BJ (cell line): ENCODE results near the gene TBXAS1. TPM values are rescaled to one million over a fixed set of nuclear protein-coding genes. Genes with fewer than 3 reads are reported as not detected.

Experiments
- CTCF ChIA-PET: fragments of 350-600 bp; formaldehyde crosslinking; extraction: SDS; loops from one replicate; lab custom pipeline; 2021; ENCODE audit warnings: antibody characterized with exemption, inconsistent platforms; lab: Yijun Ruan, JAX
- POLR2A ChIA-PET: fragments of 300-600 bp; sonication (Branson Sonifier 250); formaldehyde crosslinking; extraction: SDS; loops from one replicate; lab custom pipeline; 2021; ENCODE audit warnings: antibody characterized with exemption; lab: Charles Lee
- DNase-seq: peaks from one replicate; pipeline ENCODE4 v3.0.0-alpha.2; 2011; ENCODE audit warnings: low read depth
- H3K27me3 ChIP-seq: 2 replicates; pipeline ENCODE4 v1.6.0; 2011; ENCODE audit warnings: low read length; ENCODE audit not compliant: control insufficient read depth, insufficient read depth
- H3K36me3 ChIP-seq: 2 replicates; pipeline ENCODE4 v1.5.1; 2011; ENCODE audit warnings: low read length; ENCODE audit not compliant: control insufficient read depth, insufficient read depth
- H3K4me3 ChIP-seq: 2 replicates; pipeline ENCODE4 v1.5.1; 2011; ENCODE audit warnings: low read depth, mild to moderate bottlenecking, control low read depth, low read length
- polyA plus RNA-seq: library from polyadenylated mRNA; depleted of rRNA; stranded (reverse); fragments of >200 nt; gene quantifications from 2 replicates; pipeline ENCODE4 v1.2.3, GENCODE V29; 2011
- TF ChIP-seq, protein P1 (sequence below): IDR thresholded peaks from 2 replicates; pipeline ENCODE4 v1.5.1; 2011; ENCODE audit warnings: low read depth, mild to moderate bottlenecking, control low read depth, inconsistent platforms, low read length, moderate library complexity; ENCODE audit not compliant: insufficient read depth

The TBXAS1 gene
- polyA plus RNA-seq, 1 experiment, result 0.16 TPM

DNA sequence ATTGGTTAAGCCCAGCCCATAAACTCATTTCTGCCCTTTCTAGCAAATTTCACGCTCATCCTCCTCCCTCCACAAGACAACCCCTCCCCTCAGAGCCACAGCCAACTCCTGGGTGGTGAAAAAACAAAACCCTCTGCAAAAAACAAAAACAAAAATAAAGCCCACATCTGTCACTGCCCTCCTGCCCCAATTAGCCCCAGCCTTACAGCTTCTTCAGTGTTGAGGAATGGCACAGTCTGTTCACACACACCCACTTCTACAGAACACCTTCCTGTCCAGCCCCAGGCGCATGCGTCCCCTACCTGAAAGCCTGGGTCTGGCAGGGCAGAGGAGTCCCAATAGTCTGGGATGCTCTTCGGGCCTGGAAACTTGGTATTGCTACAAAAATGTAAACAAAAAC is 199.2 kb downstream of the TBXAS1 start:
- CTCF ChIA-PET, result no interaction called here
- POLR2A ChIA-PET, result no interaction called here
- H3K27me3 ChIP-seq, result no peaks in the 10 kb centered on the region
- no peak for DNase-seq
- no peak overlapping the region for H3K4me3 ChIP-seq
- H3K36me3 ChIP-seq, result peaks cover 4% of the 10 kb centered on the region; the same call in 1 of the 2 replicates
- TF ChIP-seq, protein P1, sequence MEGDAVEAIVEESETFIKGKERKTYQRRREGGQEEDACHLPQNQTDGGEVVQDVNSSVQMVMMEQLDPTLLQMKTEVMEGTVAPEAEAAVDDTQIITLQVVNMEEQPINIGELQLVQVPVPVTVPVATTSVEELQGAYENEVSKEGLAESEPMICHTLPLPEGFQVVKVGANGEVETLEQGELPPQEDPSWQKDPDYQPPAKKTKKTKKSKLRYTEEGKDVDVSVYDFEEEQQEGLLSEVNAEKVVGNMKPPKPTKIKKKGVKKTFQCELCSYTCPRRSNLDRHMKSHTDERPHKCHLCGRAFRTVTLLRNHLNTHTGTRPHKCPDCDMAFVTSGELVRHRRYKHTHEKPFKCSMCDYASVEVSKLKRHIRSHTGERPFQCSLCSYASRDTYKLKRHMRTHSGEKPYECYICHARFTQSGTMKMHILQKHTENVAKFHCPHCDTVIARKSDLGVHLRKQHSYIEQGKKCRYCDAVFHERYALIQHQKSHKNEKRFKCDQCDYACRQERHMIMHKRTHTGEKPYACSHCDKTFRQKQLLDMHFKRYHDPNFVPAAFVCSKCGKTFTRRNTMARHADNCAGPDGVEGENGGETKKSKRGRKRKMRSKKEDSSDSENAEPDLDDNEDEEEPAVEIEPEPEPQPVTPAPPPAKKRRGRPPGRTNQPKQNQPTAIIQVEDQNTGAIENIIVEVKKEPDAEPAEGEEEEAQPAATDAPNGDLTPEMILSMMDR, result no peak

DNA sequence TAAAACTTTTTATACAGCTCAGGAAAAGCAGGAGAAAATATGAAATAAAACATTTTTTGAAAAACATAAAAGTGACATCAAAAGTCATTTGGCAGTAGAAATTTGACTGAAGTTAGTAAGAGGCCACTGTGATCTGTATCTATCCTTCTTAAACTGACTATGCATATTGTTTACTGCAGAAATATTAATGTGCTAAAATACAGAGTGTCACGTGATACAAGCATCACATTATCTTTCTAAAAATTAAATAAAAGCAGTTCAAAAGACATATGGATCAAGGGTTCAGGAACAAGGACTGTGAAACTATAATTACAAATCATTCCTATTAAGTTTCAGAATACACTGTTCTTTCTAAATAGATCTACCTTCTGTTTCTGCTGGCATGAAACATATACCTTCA is 200.0 kb downstream of the TBXAS1 start:
- ChIA-PET POLR2A (no interaction called here), CTCF (no interaction called here)
- peaks cover 4% of the 10 kb centered on the region; the same call in 1 of the 2 replicates for H3K36me3 ChIP-seq
- TF ChIP-seq, protein P1, result no peak
- H3K4me3 ChIP-seq, result no peak overlapping the region
- no peak for DNase-seq
- no peaks in the 10 kb centered on the region for H3K27me3 ChIP-seq

DNA sequence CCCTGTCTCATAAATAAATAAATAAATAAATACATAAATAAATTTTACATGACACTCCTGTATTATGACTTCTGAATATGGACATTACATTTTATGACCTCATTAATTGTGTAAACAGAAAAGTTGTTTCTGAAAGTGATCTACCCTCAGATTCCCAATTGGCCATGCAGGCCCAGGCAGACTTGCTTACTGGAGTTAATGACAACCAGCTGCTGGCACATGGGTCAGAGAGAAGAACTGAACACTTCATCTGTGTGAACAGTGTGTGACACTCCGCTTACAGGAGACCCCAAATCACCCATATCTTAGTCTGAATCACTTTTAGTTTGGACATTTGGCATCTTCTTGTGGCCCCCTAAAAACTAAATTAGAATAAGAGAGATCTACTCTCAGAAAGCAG is 202.3 kb downstream of the TBXAS1 start:
- Histone ChIP-seq H3K36me3 (no peaks in the 10 kb centered on the region; the same call in 1 of the 2 replicates), H3K4me3 (no peak overlapping the region), H3K27me3 (no peaks in the 10 kb centered on the region)
- ChIA-PET CTCF (no interaction called here), POLR2A (no interaction called here)
- DNase-seq, result no peak
- TF ChIP-seq, protein P1, result no peak

DNA sequence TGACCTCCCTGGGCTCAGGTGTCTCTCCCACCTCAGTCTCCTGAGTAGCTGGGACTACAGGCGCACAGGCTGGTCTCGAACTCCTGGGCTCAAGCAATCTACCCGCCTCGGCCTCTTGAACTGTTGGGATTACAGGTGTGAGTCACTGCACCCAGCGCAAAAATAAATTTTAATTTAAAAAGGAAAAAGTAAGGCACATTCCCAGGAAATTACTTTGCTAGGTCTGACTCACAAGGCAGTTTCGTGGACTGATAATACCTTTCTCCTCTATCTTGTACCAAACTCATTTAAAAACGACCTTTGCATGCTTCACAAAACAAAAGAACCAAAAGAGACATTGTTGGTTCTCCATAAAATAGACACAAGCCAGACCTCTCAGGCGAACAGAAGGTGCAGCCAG is 204.0 kb downstream of the TBXAS1 start:
- TF ChIP-seq, protein P1, result no peak
- Histone ChIP-seq H3K27me3 (no peaks in the 10 kb centered on the region), H3K36me3 (peaks cover 3% of the 10 kb centered on the region; the same call in 1 of the 2 replicates), H3K4me3 (no peak overlapping the region)
- ChIA-PET POLR2A (no interaction called here), CTCF (interaction anchor here (0.9 kb wide), 2 partner anchors 8 to 143 kb away, joined by 3 read pairs; no protein-coding TSS in a partner anchor)
- no peak for DNase-seq

DNA sequence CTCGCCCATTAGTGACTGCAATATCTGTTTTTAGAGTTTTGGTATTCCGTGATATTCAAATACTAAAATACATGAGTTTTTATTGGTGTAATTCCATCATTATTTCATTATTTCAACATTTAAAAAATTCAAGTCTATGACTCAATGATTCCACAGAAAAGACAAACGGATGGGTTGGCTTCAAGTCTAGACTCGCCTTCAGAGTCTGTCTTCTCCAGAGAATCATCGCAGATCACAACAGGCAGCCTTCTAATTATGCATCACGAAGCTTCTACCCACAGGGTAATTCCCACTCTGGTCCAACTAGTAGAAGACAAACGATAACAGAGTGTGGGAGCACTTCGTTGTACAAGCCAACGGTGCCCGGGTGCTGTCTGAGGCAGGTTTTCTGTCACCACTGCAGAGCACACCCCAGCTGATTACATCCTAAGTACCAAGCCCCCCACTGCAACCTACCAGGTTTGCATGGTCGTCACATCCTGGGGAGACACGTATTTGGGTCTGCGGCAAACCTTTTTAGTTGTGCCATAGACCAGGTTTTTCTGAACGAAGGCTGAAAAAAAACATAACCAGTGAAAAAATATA is 204.8 kb downstream of the TBXAS1 start:
- ChIA-PET CTCF (interaction anchor here (0.8 to 1.4 kb wide), 4 partner anchors 11 to 599 kb away, joined by 3 read pairs; no protein-coding TSS in a partner anchor), POLR2A (no interaction called here)
- DNase-seq, result no peak
- TF ChIP-seq, protein P1, result no peak
- no peaks in the 10 kb centered on the region for H3K27me3 ChIP-seq
- peaks cover 3% of the 10 kb centered on the region; the same call in 1 of the 2 replicates for H3K36me3 ChIP-seq
- H3K4me3 ChIP-seq, result no peak overlapping the region
